GM18907 (cell line): Measurements from ENCODE around the gene STYXL1.

Experiments
- ATAC-seq: cut with Tn5 transposase; IDR thresholded peaks from one replicate; pipeline ENCODE4 v1.9.1; 2021; ENCODE audit warnings: mild to moderate bottlenecking, moderate library complexity; ENCODE audit not compliant: unreplicated experiment

STYXL1 gene

GRCh38 chr7:75981453-75982305 is 66.1 kb downstream of the STYXL1 start:
- ATAC-seq, result no peak

DNA sequence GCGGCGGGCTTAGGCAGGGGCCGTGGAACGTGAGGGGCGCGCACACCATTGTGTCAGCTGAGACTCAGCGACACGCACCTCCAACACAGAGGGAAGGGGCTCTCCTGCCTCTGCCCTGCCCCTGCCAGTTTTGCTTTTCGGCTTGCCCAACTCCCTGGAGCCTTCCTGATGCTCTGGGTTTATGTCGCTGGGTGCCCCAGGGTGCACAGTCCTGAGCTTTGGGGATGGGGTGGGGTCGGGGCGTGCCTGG is 66.7 kb downstream of the STYXL1 start:
- ATAC-seq, result no peak

DNA sequence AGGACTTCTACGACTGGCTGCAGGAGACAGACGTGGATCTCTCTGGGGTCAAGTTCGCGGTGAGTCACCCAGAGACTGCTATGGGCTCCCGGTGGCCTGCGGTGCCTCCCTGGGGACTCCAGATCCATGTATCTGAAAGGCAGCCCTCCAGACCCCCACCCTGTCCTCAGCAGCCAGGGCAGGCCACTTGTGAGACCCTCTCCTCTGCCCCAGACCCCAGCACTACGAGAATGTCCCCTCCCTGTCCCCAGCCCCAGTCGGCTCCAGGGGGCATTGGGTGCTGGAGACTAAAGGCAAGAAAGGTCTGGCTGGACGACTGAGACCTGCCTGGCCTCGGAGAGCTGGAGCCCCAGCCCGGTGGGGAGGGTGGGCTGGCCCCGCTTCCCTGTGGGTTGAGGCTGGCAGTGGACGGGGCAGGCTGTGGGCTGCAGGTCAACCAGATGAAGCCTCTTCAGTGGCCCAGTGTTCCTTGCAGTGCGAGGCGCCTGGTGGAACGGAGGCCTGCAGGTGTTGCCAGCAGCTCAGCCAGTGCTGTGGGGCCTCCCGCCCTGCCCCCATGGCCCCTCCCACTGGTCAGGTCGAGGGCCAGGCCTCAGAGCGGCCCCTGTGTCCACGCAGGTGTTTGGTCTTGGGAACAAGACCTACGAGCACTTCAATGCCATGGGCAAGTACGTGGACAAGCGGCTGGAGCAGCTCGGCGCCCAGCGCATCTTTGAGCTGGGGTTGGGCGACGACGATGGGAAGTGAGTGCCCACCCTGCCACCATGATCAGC is 67.2 kb downstream of the STYXL1 start:
- ATAC-seq, result no peak

- ATAC-seq, result no peak
Observed at GRCh38 chr7:75979759-75980429, 67.9 kb downstream of the STYXL1 start.

DNA sequence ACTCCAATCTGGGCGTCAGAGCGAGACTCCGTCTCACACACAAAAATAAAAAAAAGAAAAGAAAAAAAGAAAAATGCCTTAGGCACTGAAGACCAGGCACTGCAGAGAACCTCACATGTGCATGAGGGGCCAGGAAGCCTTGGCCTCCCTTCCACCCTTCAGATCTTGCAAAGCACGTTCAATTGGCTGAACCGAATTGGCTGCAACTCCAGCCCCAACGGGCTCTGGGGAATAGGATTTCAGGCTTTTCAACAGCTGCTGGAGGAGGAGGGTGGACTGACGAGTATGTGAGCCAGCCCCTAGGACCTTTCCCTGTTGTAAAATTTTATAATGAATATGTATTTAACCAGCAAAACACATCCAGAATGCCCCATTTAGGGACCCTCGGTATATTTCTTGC is 70.1 kb downstream of the STYXL1 start:
- ATAC-seq, result no peak

DNA sequence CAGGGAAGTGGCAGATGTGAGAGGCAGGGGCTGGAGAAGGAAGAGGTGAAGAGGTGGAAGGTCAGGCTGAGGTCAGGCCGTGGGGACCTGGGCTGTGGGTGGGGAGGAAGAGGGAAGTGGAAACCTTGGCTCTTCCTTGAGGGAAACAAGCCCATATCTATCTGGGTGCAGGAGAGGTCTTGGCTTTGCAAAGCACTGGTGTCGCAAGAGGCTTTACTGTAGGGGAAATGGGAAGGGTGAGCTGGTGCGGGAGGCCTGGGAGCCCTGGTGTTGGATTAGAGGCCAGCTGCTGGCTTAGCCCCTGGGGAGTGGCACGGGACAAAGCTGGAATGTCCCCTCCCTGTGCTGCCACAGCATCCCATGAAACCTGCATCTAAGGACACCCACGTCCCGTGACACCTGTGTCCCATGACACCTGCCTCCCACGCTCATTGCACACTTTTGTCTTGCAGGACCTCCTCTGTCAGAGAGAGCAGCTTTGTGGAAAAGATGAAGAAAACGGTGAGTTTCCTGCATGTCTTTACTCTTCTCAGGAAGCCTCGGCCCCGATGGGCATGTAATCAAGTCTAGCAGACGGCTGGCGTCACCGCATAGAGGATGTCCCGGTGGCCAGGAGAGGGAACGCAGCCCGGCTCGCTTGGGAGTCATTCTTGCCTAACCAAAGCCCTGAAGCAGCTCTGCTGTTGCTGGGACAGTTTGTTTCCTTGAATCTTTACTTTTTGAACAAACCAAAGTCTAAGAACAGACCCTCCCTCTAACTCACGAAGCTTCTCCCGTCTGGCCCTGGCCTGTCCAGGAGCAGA is 75.6 kb downstream of the STYXL1 start:
- ATAC-seq, result no peak

DNA sequence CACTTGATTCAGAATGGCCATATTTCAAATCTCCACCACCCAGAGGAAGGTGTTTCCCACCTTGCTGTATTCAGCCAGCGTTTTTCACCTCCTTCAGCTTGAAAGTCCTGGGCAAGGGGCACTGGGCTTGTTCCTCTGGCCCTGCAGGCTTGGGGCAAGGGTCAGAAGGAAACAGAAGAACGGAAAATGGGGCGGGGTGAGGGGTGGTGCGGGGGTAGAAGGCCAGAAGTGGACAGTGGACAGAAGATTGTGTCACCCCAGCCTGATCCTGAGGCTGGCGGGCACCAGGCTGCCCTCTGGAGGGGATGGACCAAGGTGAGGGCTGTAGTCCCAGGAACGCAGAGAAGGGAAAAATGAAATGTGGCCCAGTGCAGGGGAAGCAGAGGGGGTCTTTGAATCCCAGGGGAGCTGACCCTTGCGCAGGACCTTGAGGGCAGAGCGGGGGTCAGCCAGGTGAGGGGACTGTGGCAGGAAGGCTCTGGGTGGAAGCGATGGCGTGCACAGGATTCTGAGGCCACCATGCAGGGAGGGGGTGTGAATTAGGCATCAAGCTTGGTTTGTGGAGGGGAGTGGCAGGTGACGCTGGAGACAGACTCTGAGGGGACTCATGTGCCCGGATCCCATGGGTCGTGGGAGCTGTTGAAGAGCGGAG is 76.4 kb downstream of the STYXL1 start:
- no peak for ATAC-seq

DNA sequence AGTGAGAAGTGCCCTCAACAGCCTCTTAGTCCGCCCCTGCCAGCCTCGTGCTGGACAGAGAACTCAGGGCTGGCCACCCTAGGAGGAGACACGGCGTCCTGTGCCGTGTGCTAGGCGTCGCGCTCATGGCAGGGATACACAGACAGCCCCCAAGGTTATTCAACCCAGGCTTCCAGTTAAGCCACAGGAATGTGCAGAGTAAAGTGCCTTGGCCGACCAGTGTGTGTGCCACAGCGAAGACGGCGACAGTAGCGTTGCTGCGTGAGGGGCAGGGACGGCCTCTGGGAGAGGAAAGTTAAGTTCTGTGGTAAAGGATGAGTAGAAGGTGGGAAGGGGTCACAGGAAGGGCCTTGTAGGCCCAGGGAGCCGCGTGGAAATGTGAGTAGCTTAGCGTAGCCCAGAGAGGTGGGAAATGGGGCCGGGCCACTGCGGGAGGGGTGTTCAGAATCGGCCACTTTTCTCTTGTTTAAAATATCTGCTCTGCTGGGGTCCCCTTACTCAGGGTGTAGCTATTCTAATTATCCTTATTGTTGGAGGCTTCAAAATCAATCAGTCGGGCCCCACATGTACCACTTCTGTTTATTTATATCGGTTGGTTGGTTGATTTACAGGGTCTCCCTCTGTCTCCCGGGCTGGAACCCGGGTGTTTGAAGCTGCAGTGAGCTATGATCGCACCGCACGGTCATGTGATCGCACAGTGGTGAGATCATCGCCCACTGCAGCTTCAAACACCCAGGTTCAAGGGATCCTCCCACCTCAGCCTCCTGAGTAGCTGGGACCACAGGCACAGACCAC is 77.9 kb downstream of the STYXL1 start:
- ATAC-seq, result no peak

GRCh38 chr7:75969182-75969581 is 78.6 kb downstream of the STYXL1 start:
- ATAC-seq, result no peak

GRCh38 chr7:75968561-75969001 is 79.2 kb downstream of the STYXL1 start:
- ATAC-seq, result no peak

DNA sequence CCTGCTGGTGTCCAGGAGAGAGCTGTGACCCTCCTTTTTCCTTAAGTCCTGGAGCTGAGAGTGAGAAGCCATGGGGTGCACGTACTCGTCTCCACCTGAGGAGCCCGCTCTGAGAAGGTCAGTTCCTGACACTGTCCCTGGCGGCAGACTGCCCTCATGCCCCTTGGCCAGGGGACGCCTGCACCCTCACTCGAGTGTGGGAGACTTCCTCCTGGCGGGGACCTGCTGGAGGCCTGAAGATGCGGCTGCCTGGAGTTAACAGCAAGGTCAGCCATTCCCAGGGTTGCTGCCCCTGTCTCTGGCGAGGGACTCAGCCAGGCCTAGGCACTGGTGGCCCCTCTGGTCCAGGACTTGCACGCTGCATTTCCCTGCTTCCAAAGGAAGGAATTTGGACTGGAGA is 79.8 kb downstream of the STYXL1 start:
- ATAC-seq, result no peak

GRCh38 chr7:75967487-75967997 is 80.3 kb downstream of the STYXL1 start:
- ATAC-seq, result no peak

GRCh38 chr7:75967055-75967454 is 80.7 kb downstream of the STYXL1 start:
- no peak for ATAC-seq

DNA sequence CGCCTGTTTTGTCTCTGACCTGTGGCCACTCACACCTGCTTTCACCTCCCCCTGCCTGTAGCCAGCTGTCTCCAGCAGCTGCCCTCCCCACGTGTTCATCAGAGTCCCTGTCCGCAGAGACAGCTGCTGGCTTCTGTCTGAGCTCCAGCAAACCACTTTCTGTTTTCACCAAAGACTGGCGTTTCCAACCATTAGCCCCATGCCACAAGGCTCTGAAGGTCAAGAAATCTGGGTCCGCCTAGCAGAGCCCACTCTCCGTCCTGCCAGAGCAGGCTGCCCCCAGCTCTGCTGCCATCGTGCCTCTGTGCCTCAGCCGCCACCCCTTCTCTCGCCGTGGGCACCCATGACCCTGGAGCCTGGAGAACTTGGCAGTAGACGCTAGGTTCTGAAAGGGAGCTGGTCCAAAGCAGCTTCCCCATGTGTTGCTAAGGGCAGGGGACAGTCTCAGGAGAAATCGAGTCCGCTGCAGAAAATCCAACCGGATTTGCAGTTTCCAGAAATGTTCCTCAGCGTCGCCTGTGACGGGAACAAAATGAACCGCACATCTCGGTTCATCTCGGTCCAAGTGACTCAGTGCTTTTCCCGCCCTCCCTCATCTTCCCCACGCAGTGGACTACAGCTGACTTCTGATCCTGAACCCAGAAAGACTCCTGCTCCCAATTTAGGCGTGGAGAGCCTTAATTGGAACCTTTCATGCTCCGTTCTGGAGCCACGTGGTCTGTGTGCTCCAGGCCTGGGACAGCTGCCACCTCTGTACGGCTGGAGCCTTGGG is 81.4 kb downstream of the STYXL1 start:
- ATAC-seq, result no peak

DNA sequence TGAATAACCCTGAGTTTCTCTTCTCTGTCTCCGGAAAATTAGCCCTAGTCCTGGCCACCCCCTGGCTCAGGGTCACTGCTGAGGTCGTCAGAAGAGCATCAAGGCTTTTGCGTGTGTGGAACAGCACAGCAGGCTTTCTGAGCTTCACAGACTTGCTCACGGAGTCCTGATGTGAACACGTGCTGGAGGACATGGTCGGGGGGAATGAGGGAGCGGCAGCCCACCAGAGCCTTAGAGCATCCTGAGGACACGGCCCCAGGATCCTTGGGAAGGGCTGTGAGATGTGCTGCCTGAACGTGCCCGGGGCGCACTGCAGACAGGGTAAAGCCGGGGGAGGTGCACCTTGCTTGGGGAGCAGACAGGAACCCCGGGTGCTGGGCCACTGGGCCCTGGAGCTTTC is 82.2 kb downstream of the STYXL1 start:
- ATAC-seq, result no peak

GRCh38 chr7:75963381-75963995 is 84.3 kb downstream of the STYXL1 start:
- ATAC-seq, result no peak

DNA sequence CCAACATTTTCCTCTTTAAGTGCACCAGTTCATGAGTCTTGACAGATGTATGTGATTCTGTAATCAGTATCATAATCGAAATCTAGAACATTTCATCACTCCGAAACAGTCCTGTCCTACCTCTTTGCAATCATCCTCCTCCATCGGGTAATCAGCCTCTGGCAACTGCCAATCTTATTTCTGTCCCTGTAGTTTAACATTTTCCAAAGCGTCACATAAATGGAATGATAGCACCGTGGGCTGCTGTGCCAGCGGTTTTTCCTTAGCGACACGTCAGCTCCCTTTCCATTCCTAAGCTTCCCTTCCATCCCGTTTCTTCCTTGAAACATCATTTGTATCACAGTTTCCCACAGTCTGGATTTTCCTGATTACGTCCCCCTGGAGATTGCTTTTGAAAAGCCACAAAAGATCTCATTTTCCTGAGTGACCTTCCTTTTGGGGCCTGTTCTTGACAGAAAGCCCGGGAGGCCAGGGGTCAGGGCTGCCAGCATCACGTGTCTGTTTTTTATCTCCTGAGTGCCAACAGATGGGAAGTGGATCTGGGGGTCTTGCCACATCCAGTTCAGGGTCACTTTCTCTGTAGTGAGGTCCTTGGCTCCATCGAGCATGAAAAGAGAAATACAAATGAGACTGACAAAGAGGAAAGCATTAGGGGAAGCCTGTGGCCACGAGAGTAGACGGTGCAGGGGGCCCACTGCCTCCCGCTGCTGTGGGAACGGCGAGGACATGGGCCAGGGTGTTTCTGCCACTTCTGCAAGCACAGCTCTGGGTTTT is 85.0 kb downstream of the STYXL1 start:
- ATAC-seq, result no peak

DNA sequence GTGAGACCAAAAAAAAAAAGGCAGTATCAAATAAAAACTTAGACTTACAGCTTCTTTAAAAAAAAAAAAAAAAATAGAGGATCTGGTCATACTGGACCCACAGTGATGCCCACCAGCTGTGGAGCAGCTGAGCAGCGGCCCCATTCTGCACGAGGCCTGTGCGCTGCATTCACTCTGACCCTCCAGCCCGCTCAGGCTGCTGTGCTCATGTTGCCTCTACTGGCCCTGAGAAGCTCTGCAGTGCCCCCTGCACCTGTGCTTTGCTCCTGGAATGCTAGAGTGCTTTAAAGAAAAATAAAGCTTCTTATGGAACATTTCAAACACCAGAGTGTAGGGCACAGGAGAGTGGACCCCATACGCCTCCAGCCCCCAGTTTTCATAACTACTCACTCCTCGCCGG is 86.6 kb downstream of the STYXL1 start:
- no peak for ATAC-seq
